Endometrial microvascular endothelial cells (primary cell): ENCODE results near the gene NRIP2. TPM values are rescaled to one million over a fixed set of nuclear protein-coding genes. Genes with fewer than 3 reads are reported as not detected.
"Not testable (repeated sequence)": the region's sequence is repeated elsewhere in the genome, so short reads cannot be mapped to it uniquely, and the experiment has no call there.

Experiments
- in situ Hi-C: cut with HindIII; loops from 2 replicates; pipeline ENCODE4 v1.10.0; 2017; ENCODE audit warnings: low sequenced_read_pairs, low pct_unique_long_range_greater_than_20kb; ENCODE audit errors: inconsistent ontology term
- total RNA-seq: library from RNA; depleted of rRNA; stranded (reverse); fragments of >200 nt; gene quantifications from one replicate; pipeline ENCODE4 v1.2.3, GENCODE V29; 2015; ENCODE audit errors: inconsistent ontology term

Gene NRIP2, protein sequence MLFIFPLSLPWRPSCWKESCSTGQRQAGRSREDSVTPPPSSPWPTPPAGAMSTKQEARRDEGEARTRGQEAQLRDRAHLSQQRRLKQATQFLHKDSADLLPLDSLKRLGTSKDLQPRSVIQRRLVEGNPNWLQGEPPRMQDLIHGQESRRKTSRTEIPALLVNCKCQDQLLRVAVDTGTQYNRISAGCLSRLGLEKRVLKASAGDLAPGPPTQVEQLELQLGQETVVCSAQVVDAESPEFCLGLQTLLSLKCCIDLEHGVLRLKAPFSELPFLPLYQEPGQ
- not detected for total RNA-seq

DNA sequence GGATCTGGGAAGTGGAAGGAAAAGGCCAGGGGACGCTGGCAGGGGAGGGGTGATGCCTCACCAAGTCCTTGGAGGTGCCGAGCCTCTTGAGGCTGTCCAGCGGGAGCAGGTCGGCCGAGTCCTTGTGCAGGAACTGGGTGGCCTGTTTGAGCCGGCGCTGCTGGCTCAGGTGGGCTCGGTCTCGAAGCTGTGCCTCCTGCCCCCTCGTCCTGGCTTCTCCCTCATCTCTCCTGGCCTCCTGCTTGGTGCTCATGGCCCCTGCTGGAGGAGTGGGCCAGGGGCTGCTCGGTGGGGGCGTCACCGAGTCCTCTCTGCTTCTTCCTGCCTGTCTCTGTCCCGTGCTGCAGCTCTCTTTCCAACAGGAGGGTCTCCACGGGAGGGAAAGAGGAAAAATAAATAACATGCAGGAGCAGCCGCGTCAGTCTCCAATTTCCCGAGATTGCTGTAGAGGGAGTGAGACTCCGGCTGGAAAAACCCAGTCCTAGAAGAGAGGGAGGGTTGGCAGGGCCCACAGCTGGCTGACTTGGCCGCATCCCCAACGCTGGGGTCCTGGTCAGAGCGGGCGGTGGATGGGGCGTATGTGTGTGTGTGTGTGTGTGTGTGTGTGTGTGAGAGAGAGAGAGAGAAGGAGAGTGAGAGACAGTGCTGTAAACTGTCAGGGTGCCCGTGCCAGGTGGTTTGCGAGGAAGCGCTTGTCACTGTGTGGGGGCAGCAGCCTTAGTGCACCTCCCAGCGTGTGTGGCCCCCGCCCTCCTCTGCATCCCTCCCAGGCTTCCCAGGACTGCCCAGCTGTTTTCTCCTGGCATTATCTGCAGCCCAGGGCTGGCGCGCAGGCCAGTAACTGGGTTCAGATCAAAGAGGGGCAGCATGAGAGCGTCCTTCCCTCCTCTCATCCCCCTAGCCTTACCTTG is at the start of gene NRIP2:
TSS of gene NRIP2 (minus strand) at position 455 of the 911 bp plus-strand sequence. CDS start at position 403, 52 bp downstream.
- in situ Hi-C loops: no loop called here

DNA sequence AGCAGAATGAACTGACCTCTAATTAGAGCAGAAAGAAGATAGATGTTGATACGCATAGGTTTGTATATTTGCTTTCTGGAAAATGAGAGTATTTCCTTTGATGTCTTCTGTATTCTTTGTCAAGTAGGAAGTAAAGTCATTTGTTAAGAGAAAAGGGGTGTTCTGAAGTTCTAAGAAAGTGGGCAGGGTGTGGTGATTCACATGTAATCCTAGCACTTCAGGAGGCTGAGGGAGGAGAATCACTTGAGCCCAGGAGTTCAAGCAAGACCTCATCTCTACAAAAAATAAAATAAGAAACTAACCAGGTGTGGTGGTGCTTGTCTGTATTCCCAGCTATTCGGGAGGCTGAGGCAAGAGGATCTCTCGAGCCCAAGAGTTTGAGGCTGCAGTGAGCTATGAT is 45.0 kb upstream of the NRIP2 start:
- in situ Hi-C loops: no loop called here

DNA sequence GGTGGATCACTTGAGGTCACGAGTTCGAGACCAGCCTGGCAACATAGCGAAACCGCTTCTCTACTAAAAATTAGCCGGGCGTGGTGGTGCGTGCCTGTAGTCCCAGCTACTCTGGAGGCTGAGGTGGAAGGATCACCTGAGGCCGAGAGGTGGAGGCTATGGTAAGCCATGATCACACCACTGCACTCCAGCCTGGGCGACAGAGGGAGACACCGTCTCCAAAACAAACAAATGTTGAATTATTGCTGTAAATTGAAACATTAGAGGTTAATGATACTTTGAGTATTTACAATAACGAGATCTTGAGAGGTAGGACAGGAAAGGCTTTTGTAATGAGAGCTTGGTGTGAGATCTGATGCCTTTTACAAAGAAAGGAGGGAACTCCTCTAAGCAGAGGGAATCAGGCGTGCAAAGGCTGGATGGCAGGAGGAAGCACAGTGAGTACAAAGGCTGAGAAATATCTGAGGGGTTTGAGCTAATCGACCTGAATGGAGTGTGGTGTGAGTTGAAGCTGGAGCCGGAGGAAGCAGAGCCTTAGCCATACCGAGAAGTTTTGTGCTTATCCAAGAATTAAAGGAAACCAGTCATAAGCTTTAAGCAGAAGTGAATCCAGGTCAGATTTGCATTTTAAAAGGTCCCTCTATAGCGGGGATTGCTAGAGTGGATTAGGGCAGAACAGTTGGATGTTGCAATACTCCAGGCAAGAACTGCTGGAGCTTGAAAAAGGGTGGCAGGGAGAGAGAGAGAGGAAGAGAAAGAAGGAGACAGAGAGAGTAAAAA is 43.3 kb upstream of the NRIP2 start:
- in situ Hi-C loops: no loop called here

DNA sequence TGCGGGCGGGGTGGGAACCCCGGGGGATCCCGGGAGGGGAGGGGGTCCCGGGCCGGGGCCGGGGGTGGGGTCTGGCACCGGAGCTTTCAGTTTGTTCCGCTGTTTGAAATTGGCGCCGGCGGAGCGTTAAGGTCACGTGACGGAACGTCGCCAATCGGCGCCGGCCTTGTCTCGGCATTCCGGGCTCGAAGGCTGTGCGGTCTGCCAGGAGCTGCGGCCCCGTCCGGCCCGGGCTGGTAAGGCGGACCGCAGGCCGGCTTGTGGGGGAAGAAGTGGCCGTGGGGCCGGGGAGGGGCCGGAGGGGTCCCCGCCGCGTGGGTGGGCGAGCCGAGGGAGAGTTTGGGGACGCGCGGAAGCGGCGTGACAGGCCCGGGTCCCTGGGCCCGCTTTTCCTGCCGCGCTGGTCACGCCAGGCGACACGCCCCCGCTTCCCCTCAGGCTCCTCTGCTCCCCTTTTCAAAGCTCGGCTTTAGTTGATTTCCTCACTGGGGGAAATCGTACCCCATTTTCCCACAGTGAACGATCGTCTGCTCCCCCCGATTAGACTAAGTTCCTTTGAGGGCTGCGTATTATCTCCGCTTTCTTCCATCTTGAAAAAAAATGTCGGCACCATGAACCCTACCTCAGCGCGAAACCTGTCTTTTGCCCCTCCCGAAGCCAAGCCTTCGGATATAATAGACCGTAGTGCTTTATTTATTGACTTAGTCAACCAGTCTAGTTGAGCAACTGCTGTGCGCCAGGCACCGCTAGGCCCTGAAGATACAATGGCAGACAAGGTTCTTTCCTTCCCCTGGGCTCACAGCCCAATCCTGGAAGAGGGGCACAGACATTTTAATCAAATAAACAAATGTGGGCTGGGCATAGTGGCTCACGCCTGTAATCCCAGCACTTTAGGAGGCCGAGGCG is 42.5 kb upstream of the NRIP2 start, which contains the start of the genes FOXM1 and RHNO1:
TSS of gene FOXM1 (minus strand) at position 128 of the 906 bp plus-strand sequence. CDS start 2,696 bp downstream, outside the sequence.
TSS of gene RHNO1 (plus strand) at position 177 of the 906 bp plus-strand sequence. CDS start 8,144 bp downstream, outside the sequence.
- in situ Hi-C loops: no loop called here

DNA sequence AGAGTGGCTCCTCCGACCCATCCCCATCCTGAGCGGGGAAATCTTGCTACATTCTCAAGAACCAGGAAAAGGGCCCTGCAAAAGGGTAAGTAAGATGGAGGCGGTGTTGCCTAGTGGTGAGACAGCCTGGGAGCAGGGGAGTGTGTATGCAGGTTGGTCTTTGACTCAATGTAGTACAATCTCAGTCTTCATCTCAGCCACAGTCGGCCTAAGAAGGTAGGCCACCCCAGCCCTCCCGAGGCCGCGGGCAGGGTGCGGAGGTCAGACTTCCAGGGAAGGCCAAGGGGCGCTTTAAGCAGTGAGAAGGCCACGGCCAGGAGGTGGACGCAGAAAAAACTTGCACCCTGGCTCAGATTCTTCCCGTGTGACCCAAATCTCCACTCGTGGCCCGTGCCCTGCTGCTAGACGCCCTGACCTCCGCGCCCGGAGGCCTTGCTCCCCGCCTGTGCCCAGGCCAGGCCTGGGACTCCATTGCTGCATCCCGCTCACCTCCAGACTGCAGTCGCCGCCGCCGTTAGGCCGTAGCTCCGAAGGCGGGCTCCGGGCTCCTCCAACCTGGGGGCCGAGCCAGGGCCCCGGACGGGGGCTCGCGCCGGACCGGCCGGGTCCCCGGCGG is 41.7 kb upstream of the NRIP2 start:
- in situ Hi-C loops: no loop called here

DNA sequence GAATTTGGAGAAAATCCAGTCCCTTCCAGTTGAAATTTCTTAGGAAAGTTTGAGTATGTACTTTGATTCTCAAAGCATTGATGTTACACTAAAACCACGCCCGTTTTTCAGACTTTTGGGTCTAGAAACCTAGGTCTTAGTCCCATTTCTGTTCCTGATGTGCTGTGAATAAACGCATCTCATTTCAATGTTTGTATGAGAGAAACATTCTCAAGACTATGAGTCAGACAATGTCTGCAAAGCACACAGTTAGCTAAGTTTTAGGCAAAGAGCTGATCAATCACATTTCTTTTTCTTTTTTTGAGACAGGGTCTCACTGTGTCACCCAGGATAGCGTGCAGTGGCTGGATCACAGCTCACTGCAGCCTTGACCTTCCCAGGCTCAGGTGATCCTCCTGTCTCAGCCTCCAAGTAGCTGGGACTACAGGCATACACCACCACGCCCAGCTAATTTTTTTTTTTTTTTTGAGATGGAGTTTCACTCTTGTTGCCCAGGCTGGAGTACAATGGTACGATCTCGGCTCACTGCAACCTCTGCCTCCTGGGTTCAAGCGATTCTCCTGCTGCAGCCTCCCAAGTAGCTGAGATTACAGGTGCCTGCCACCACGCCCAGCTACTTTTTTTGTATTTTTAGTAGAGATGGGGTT is 34.3 kb upstream of the NRIP2 start:
- in situ Hi-C loops: not testable (repeated sequence)

DNA sequence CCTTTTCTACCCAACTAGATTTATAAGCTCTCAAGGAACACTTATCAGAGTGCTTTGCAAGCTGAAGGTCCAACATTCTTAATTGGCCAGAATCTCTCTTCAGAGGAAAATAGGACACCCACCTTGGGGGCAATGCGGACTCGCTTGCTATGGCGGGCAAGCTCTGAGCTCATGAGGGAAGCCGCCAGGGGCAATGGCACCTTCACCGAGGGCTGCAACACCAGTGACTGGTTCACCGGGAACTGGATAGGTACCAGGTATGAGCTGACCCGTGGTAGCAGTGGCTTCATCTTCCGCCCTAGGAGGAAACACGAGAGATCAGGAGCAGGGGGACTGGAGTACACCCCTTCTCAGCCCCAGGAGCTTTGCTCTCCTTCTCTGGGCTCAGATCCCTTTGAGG is 29.4 kb upstream of the NRIP2 start:
- in situ Hi-C loops: no loop called here

DNA sequence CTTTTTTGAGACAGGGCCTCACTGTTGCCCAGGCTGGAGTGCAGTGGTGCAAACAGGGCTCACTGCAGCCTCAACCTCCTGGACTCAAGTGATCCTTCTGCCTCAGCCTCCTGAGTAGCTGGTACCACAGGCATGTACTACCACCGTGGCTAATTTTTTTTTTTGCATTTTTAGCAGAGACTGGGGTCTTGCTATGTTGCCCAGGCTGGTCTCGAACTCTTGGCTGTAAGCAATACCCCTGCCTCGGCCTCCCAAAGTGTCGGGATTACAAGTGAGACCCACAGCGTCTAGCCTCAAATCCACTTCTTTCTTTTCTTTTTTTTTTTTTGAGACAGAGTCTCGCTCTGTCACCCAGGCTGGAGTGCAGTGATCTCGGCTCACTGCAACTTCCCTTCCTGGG is 28.6 kb upstream of the NRIP2 start:
- in situ Hi-C loops: not testable (repeated sequence)

DNA sequence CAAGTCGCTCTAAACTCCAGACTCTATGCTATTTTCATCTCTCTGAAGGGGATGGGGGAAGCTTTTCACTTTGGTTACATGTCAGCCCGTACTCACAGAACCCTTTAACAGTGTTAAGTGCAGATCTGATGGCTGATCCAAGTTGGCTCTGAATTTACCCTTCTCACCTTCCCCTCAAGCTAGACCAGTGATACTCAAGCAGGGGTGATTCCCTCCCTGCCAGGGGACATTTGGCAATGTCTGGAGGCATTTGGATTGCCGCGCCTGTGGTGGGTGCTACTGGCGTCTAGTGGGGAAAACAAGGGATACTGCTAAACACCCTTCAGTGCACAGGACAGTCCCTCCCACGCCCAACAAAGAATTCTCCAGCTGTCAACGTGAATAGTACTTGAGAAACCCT is 28.0 kb upstream of the NRIP2 start:
- in situ Hi-C loops: no loop called here

DNA sequence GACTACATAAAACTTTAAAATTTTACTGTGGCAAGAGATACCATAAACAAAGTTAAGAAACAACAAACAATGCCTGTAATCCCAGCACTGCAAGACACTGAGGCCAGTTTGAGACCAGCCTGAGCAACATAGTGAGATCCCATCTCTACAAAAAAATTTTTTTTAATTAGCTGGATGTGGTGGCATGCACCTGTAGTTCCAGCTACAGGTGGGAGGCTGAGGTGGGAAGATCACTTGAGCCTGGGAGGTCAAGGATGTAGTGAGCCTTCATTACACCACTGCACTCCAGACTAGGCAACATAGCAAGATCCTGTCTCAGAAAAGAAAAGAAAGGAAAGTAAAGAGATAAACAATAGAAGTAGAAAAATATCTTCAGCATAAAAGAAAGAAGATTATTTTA is 25.3 kb upstream of the NRIP2 start:
- in situ Hi-C loops: no loop called here

DNA sequence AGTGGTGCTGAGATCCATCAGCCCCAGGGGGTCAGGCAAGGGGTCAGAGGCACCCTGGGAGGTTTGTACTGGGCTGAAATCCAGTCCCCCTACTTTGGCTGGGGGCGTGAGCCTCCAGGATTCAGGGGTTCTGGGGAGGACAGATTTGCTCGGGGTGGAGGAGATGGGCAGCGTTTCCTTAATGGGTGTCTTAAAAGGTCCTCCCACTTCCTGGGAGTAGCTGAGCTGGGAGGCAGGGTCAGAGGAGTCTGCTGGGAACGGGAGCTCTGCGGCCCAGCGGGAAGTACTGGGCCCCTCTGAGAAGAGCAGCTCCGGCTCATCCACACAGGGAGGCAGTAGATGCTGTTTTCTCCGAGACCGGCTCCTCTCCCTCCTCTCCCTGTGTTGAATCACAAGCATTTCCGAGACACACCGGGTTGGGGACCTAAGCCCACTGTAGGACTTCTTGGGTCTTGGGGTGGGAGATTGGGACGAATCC is 24.1 kb upstream of the NRIP2 start:
- in situ Hi-C loops: no loop called here

DNA sequence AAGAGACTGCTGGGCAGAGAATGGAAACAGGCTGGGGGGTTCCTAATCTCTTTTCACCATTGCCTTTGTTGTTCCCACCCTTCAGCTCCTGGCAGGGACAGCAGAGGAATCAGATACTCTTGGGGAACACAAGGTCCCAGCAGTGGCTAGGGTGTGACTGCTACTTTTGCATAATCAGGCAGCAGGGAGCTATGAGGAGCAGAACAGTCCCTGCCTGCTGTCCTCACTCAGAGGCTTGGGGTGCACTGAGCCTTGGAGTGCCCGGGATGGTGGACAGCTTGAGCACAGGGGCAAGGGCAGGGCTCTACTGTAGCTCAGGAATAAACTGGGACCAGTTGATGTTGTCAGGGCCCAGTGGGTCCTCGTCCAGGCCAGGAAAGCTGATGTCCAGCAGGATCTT is 23.5 kb upstream of the NRIP2 start:
- in situ Hi-C loops: no loop called here

DNA sequence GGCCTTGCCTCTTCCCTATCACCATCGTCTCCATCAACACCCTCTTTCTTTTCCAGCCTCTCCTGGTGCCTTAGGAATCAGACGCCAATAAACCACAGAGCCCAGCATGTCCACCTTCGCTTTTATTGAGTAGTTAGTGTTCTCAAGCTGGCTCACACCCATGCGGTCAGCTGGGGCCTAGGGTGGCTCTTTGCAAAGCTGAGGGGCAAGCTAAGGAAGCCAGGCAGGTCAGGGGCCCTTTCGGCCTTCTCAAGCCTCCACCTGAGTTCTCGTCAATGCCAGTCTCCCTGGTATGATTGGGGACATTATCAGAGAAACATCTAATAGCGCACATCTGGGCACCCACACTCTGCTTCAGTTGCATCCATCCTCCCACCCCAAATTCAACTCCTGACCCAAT is 22.7 kb upstream of the NRIP2 start:
- in situ Hi-C loops: no loop called here

DNA sequence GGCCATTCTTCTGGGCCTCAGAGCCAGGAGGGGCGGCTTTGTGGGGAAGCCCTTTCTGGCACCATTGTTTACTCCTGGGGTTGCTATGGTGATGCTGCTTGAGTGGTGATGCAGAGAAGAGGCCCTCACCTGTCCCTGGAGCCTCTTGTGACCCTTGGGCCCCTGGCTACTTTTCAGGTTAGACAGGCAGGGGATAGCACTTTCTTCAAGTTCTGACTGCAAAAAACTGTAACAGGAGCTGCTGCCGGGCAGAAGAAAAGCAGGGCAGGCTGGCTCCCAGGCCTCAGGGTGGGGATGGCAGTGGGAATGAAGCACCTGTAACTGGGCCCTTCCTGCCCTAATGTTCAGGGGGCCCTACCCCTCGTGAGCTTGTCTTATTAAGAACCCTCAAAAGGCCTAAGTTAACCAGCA is 22.2 kb upstream of the NRIP2 start, which contains the start of gene TEX52:
TSS of gene TEX52 (minus strand) at position 19 of the 411 bp plus-strand sequence. CDS start at position 6, 13 bp downstream.
- in situ Hi-C loops: no loop called here

DNA sequence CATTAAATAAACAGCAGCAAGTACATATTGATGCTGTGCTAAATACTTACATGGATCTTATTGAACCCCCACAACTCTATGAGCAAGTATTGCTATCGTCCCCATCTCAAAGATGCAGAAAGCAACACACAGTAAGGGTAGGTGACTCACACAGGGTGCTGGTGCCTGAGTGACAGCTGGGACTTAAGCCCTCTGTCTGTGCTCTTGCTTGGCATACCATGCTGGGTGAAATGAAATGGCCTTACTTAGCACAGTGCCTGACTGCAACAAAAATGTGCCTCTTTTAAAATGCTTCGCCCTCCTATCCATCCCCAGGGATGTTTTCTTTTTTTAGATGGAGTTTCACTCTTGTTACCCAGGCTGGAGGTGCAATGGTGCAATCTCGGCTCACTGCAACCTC is 21.2 kb upstream of the NRIP2 start:
- in situ Hi-C loops: no loop called here

DNA sequence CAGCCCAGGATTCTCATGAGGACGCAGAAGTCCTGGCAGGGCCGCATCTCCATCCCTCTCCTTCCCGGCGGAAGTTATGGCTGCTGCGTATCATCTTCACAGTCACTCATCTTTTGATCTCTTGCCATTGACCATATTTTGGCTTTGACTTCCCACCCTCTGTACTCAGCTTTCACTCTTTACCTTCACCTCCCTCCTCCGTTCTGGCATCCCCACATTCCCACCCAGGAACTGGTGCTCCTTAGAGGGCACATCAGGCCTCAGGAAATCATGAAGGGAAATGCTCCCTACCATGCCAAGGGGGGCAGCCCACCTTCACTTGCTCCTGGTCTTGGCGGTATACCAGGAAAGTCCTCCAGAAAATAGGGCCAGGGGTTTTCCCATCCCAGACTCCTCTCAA is 20.7 kb upstream of the NRIP2 start:
- in situ Hi-C loops: no loop called here
